CD14-positive monocyte (primary cell): ENCODE measurements around the gene COX10. TPM values are rescaled to one million over a fixed set of nuclear protein-coding genes. Genes with fewer than 3 reads are reported as not detected.

Experiments
- DNase-seq, 3 donors: peaks; one replicate each; pipeline ENCODE4 v3.0.0-alpha.2; 2011 to 2022
- H2AFZ ChIP-seq: 2 replicates; pipeline ENCODE4 v1.6.0; 2012; ENCODE audit warnings: mild to moderate bottlenecking, low read depth, low read length, inconsistent platforms; ENCODE audit not compliant: insufficient read depth, poor library complexity, severe bottlenecking
- H3K27ac ChIP-seq, 2 donors: 1 replicate in 1 of 2; 2 replicates in 1 of 2; pipeline ENCODE4 v1.5.1; 2012 to 2013; ENCODE audit warnings: low read length in 2 of 2, control low read depth in 1 of 2, inconsistent platforms in 1 of 2, low read depth in 1 of 2, mild to moderate bottlenecking in 1 of 2
- H3K27me3 ChIP-seq, 2 donors: one replicate each; pipeline versions ENCODE4 v1.6.0 to v1.6.1; 2011 to 2013; ENCODE audit warnings: low read length in 2 of 2; ENCODE audit not compliant: control insufficient read depth in 2 of 2, insufficient read depth in 2 of 2
- H3K36me3 ChIP-seq, 2 donors: replicated peaks in 1 of 2; 1 replicate in 1 of 2; 2 replicates in 1 of 2; pipeline versions ENCODE4 v1.5.1 to v1.6.1; 2012 to 2013; ENCODE audit warnings: low read length in 2 of 2, control low read depth in 1 of 2, inconsistent platforms in 1 of 2, mild to moderate bottlenecking in 1 of 2; ENCODE audit not compliant: insufficient read depth in 2 of 2, control insufficient read depth in 1 of 2
- H3K4me1 ChIP-seq, 2 donors: 1 replicate in 1 of 2; 2 replicates in 1 of 2; pipeline versions ENCODE4 v1.5.1 to v1.6.1; 2012 to 2013; ENCODE audit warnings: low read length in 2 of 2, control low read depth in 1 of 2, inconsistent platforms in 1 of 2, mild to moderate bottlenecking in 1 of 2, moderate library complexity in 1 of 2; ENCODE audit not compliant: insufficient read depth in 2 of 2, control insufficient read depth in 1 of 2
- H3K4me2 ChIP-seq: replicated peaks from 2 replicates; pipeline ENCODE3; 2012; ENCODE audit warnings: low read length, moderate library complexity, mild to moderate bottlenecking; ENCODE audit not compliant: poor library complexity, severe bottlenecking; ENCODE audit errors: extremely low read depth
- H3K4me3 ChIP-seq, 3 experiments: fragments of 200-600 bp in 1 of 3; sonication (generic) in 1 of 3; replicated peaks in 1 of 3; 1 replicate in 2 of 3; 2 replicates in 1 of 3; pipeline ENCODE4 v1.5.1; 2011 to 2013; ENCODE audit warnings: low read length in 3 of 3, mild to moderate bottlenecking in 3 of 3, control low read depth in 2 of 3, low read depth in 2 of 3, inconsistent platforms in 1 of 3, moderate library complexity in 1 of 3
- H3K79me2 ChIP-seq: 2 replicates; pipeline ENCODE4 v1.6.0; 2012; ENCODE audit warnings: mild to moderate bottlenecking, control low read depth, inconsistent platforms, low read length, moderate library complexity; ENCODE audit not compliant: insufficient read depth
- H3K9ac ChIP-seq: 2 replicates; pipeline ENCODE4 v1.6.0; 2017; ENCODE audit warnings: low read length, mild to moderate bottlenecking; ENCODE audit not compliant: insufficient read depth, poor library complexity, severe bottlenecking
- H3K9me3 ChIP-seq, 2 donors: replicated peaks in 1 of 2; 1 replicate in 1 of 2; 2 replicates in 1 of 2; pipeline versions ENCODE4 v1.5.1 to v1.6.1; 2012 to 2013; ENCODE audit warnings: low read length in 2 of 2, control low read depth in 1 of 2; ENCODE audit not compliant: control insufficient read depth in 1 of 2, insufficient read depth in 1 of 2
- H4K20me1 ChIP-seq: 2 replicates; pipeline ENCODE4 v1.6.0; 2012; ENCODE audit warnings: mild to moderate bottlenecking, low read length, control low read depth, moderate library complexity; ENCODE audit not compliant: insufficient read depth
- H3K27ac Mint-ChIP-seq, 7 donors: one replicate each; pipeline ENCODE4 v1.8.0; 2020; ENCODE audit warnings: mild to moderate bottlenecking in 7 of 7, mixed read lengths in 7 of 7, moderate library complexity in 6 of 7, inconsistent platforms in 2 of 7
- H3K27me3 Mint-ChIP-seq, 3 donors: one replicate each; pipeline ENCODE4 v1.8.0; 2021 to 2022; ENCODE audit warnings: low read depth in 3 of 3, mild to moderate bottlenecking in 3 of 3, mixed read lengths in 3 of 3, moderate library complexity in 3 of 3, inconsistent platforms in 1 of 3
- H3K36me3 Mint-ChIP-seq, 2 donors: one replicate each; pipeline ENCODE4 v1.8.0; 2020; ENCODE audit warnings: mixed read lengths in 2 of 2, inconsistent platforms in 1 of 2, mild to moderate bottlenecking in 1 of 2
- H3K4me1 Mint-ChIP-seq: one replicate; pipeline ENCODE4 v1.8.0; 2020; ENCODE audit warnings: mild to moderate bottlenecking, mixed read lengths
- H3K4me3 Mint-ChIP-seq, 2 donors: one replicate each; pipeline ENCODE4 v1.8.0; 2020; ENCODE audit warnings: mild to moderate bottlenecking in 2 of 2, mixed read lengths in 2 of 2, moderate library complexity in 1 of 2
- H3K9me3 Mint-ChIP-seq, 7 donors: one replicate each; pipeline ENCODE4 v1.8.0; 2020 to 2022; ENCODE audit warnings: mixed read lengths in 7 of 7, mild to moderate bottlenecking in 6 of 7, moderate library complexity in 6 of 7, inconsistent platforms in 2 of 7
- WGBS: methylation state at CpG from one replicate; pipeline ENCODE4 v1.1.5; 2013; ENCODE audit warnings: missing lambda C conversion rate; ENCODE audit not compliant: insufficient coverage; 5-methylcytosine and 5-hydroxymethylcytosine counted together
- intact Hi-C, 2 donors: fragments of 100-400 bp; cut with micrococcal nuclease; formaldehyde crosslinking; loops; one replicate each; pipeline versions ENCODE4 v1.15.0 to v1.15.1; 2023
- polyA plus RNA-seq, 3 donors: library from polyadenylated mRNA; depleted of rRNA in 1 of 3; unstranded in 2 of 3; stranded (reverse) in 1 of 3; fragments of 300-500 nt in 2 of 3; fragments of >200 nt in 1 of 3; fragmentation: Illumina TruSeq in 2 of 3; gene quantifications; 1 replicate in 2 of 3; 2 replicates in 1 of 3; pipeline ENCODE4 v1.2.3, GENCODE V29; 2012 to 2021
- TF ChIP-seq, protein P1 (sequence below): fragments of 200-600 bp; IDR thresholded peaks from one replicate; pipeline ENCODE4 v1.8.0; 2022; ENCODE audit warnings: antibody characterized with exemption, mild to moderate bottlenecking

The COX10 gene
- polyA plus RNA-seq, 3 donors = 8.2 to 15.2 (median 11.3) TPM

DNA sequence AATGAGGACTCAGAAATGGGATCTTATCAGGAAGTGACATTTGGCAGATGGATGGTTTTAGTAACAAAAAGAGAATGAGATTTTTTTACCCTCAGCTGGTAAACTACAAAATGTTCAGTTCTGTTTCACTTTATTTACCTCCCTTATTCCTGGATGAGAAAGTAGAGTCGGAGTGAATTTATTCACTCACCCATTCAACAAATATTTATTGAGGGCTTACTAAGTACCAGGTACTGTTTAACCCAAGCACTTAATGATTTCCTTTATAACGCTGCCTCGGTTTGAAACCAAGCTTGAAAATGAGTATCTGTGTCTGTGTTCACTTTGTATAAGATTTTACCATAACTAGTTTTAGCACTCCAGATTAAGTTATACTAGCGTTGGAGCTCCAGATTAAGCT lies 129.3 kb downstream of the COX10 start:
- DNase-seq = no peak
- TF ChIP-seq, protein P1, sequence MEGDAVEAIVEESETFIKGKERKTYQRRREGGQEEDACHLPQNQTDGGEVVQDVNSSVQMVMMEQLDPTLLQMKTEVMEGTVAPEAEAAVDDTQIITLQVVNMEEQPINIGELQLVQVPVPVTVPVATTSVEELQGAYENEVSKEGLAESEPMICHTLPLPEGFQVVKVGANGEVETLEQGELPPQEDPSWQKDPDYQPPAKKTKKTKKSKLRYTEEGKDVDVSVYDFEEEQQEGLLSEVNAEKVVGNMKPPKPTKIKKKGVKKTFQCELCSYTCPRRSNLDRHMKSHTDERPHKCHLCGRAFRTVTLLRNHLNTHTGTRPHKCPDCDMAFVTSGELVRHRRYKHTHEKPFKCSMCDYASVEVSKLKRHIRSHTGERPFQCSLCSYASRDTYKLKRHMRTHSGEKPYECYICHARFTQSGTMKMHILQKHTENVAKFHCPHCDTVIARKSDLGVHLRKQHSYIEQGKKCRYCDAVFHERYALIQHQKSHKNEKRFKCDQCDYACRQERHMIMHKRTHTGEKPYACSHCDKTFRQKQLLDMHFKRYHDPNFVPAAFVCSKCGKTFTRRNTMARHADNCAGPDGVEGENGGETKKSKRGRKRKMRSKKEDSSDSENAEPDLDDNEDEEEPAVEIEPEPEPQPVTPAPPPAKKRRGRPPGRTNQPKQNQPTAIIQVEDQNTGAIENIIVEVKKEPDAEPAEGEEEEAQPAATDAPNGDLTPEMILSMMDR = no peak
- Histone ChIP-seq H3K4me2 (no peak overlapping the region), H3K4me1 (peaks cover 9 to 12% of the 10 kb centered on the region in 2 donors), H3K4me3 (no peak overlapping the region), H3K79me2 (no peaks in the 10 kb centered on the region), H3K36me3 (peaks cover 7 to 31% of the 10 kb centered on the region in 2 donors), H4K20me1 (no peaks in the 10 kb centered on the region), H3K9me3 (no peaks in the 10 kb centered on the region), H3K9ac (no peak overlapping the region), H3K27me3 (no peaks in the 10 kb centered on the region), H3K27ac (no peak overlapping the region), H2AFZ (no peak overlapping the region)
- intact Hi-C loops = no loop called here
- no CpG with 5 or more reads among the region's 4 CpGs for WGBS
- peaks cover 30% of the 10 kb centered on the region for H3K4me1 Mint-ChIP-seq
- H3K27ac Mint-ChIP-seq = no peak overlapping the region
- H3K4me3 Mint-ChIP-seq = no peak overlapping the region
- H3K36me3 Mint-ChIP-seq = peaks cover 44 to 48% of the 10 kb centered on the region in 2 donors
- H3K27me3 Mint-ChIP-seq = peaks cover 0 to 6% (median 3%) of the 10 kb centered on the region in 3 donors
- H3K9me3 Mint-ChIP-seq = peaks cover 0 to 2% (median 0%) of the 10 kb centered on the region in 7 donors

DNA sequence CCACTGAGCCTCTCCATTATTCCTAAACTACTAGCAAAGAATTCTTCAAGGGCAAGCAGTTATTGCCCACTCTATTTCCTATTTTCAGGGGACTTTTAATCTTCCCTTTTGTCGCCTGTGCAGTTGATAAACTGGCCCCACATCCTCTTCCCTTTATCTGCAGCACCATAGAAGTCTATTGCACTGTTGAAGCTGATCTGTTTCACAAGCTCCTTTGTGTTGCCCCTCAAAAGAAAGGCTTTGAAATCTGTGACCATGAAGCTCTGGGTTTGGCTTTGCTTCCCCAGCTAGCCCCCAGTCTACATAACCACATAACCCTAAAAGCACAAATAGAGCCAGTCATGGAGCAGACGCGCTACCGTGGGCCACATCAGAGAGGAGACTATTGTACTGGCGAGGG lies 130.3 kb downstream of the COX10 start:
- TF ChIP-seq, protein P1 = no peak
- DNase-seq = no peak
- Mint-ChIP-seq H3K27ac (peak overlapping the region in 1 of 7 donors; percentile 69), H3K27me3 (peaks cover 0 to 3% (median 3%) of the 10 kb centered on the region in 3 donors), H3K36me3 (peaks cover 50 to 56% of the 10 kb centered on the region in 2 donors), H3K9me3 (peaks cover 0 to 2% (median 0%) of the 10 kb centered on the region in 7 donors), H3K4me1 (peaks cover 29% of the 10 kb centered on the region), H3K4me3 (no peak overlapping the region)
- Histone ChIP-seq H3K79me2 (no peaks in the 10 kb centered on the region), H3K4me2 (no peak overlapping the region), H3K27me3 (no peaks in the 10 kb centered on the region), H2AFZ (no peak overlapping the region), H3K4me1 (peaks cover 9 to 12% of the 10 kb centered on the region in 2 donors), H3K27ac (no peak overlapping the region), H3K9me3 (no peaks in the 10 kb centered on the region), H3K4me3 (no peak overlapping the region), H3K9ac (no peak overlapping the region), H3K36me3 (peaks cover 7 to 39% of the 10 kb centered on the region in 2 donors), H4K20me1 (no peaks in the 10 kb centered on the region)
- WGBS = 50% methylated on average over 1 of the region's 5 CpGs
- intact Hi-C loops = no loop called here
